Loucy (cell line): ENCODE results near the gene JARID2.

Source experiments
- H2AFZ ChIP-seq: fragments of 200-600 bp; sonication (generic); 2 replicates; pipeline ENCODE4 v1.6.0; 2016; ENCODE audit warnings: antibody characterized with exemption, mild to moderate bottlenecking, low read length, moderate library complexity
- H3F3A ChIP-seq: fragments of 200-600 bp; 2 replicates; pipeline ENCODE4 v1.6.0; 2016; ENCODE audit warnings: antibody characterized with exemption, low read depth, mild to moderate bottlenecking
- H3K27me3 ChIP-seq: fragments of 200-600 bp; sonication (generic); 2 replicates; pipeline ENCODE4 v1.6.1; 2014; ENCODE audit warnings: low read length, mild to moderate bottlenecking; ENCODE audit not compliant: insufficient read depth, poor library complexity, severe bottlenecking
- H3K36me3 ChIP-seq: fragments of 200-600 bp; sonication (generic); 2 replicates; pipeline ENCODE4 v1.6.1; 2016; ENCODE audit warnings: low read length; ENCODE audit not compliant: insufficient read depth
- H3K4me1 ChIP-seq: fragments of 200-600 bp; sonication (generic); 2 replicates; pipeline ENCODE4 v1.5.1; 2014; ENCODE audit warnings: low read length, mild to moderate bottlenecking; ENCODE audit not compliant: insufficient read depth, poor library complexity, severe bottlenecking
- H3K4me2 ChIP-seq: fragments of 200-600 bp; sonication (generic); 2 replicates; pipeline ENCODE4 v1.6.0; 2014; ENCODE audit warnings: antibody characterized with exemption, low read length, low read depth, mild to moderate bottlenecking; ENCODE audit not compliant: poor library complexity, severe bottlenecking
- H3K4me3 ChIP-seq: fragments of 200-600 bp; sonication (generic); 2 replicates; pipeline ENCODE4 v1.5.1; 2014; ENCODE audit warnings: low read length, mild to moderate bottlenecking, mixed read lengths; ENCODE audit not compliant: poor library complexity, severe bottlenecking
- H3K79me2 ChIP-seq: fragments of 200-600 bp; sonication (generic); 2 replicates; pipeline ENCODE4 v1.6.1; 2014; ENCODE audit warnings: low read length; ENCODE audit not compliant: insufficient read depth
- H3K9ac ChIP-seq: fragments of 200-600 bp; sonication (generic); 2 replicates; pipeline ENCODE4 v1.6.0; 2014; ENCODE audit warnings: mild to moderate bottlenecking, low read depth, low read length, moderate library complexity; ENCODE audit not compliant: poor library complexity, severe bottlenecking
- H3K9me2 ChIP-seq: fragments of 200-600 bp; sonication (generic); replicated peaks from 2 replicates; pipeline ENCODE4 v1.6.1; 2016; ENCODE audit warnings: low read depth, low read length, mixed read lengths
- H3K9me3 ChIP-seq: fragments of 200-600 bp; sonication (generic); 2 replicates; pipeline ENCODE4 v1.6.1; 2014; ENCODE audit warnings: mild to moderate bottlenecking, antibody characterized with exemption, low read length, low read depth; ENCODE audit not compliant: insufficient read depth
- H4K20me1 ChIP-seq: fragments of 200-600 bp; sonication (generic); 2 replicates; pipeline ENCODE4 v1.6.0; 2014; ENCODE audit warnings: antibody characterized with exemption, low read length, mild to moderate bottlenecking; ENCODE audit not compliant: insufficient read depth, poor library complexity, severe bottlenecking
- EZH2phosphoT487 ChIP-seq: fragments of 200-600 bp; IDR thresholded peaks from 2 replicates; pipeline ENCODE4 v1.6.1; 2018; ENCODE audit warnings: antibody characterized with exemption, mild to moderate bottlenecking, moderate library complexity, borderline replicate concordance
- TF ChIP-seq, protein P1 (sequence below): fragments of 200-600 bp; sonication (generic); conservative IDR thresholded peaks from 2 replicates; pipeline ENCODE4 v1.5.1; 2014; ENCODE audit warnings: mild to moderate bottlenecking, antibody characterized with exemption, low read length

Gene JARID2

DNA sequence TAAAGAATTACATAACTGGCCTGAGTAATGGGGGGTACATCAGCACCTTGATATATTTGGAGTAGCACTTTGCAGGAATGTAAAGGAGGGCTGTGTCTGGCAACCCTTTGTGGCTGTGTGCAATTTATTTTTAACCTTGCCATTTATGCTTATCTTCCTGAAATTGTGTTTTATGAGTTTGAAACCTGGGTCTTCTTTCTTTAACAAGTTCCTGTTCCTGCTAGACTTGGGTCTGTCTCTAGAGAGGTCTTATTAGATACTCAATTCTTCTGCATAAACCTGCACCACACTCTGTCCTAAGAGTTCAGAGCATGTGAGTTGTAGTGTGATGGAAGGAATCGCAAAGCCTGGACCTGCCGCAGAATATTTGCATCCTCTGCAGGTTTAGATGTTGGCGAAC lies 181.0 kb downstream of the JARID2 start:
- Histone ChIP-seq H2AFZ (no peak overlapping the region), H3K27me3 (no peaks in the 10 kb centered on the region), H3K36me3 (peaks cover 64% of the 10 kb centered on the region; the same call in 1 of the 2 replicates), H3K9me2 (no peaks in the 10 kb centered on the region), H3K9me3 (no peaks in the 10 kb centered on the region), H3K9ac (no peak overlapping the region), H3K4me3 (peak overlapping the region; percentile 31), H3F3A (peaks cover 17% of the 10 kb centered on the region; the same call in 1 of the 2 replicates), H3K79me2 (peaks cover 100% of the 10 kb centered on the region), H4K20me1 (peaks cover 100% of the 10 kb centered on the region), H3K4me2 (peak overlapping the region; percentile 69), H3K4me1 (peaks cover 92% of the 10 kb centered on the region)
- no peak for TF ChIP-seq EZH2phosphoT487
- TF ChIP-seq, protein P1, sequence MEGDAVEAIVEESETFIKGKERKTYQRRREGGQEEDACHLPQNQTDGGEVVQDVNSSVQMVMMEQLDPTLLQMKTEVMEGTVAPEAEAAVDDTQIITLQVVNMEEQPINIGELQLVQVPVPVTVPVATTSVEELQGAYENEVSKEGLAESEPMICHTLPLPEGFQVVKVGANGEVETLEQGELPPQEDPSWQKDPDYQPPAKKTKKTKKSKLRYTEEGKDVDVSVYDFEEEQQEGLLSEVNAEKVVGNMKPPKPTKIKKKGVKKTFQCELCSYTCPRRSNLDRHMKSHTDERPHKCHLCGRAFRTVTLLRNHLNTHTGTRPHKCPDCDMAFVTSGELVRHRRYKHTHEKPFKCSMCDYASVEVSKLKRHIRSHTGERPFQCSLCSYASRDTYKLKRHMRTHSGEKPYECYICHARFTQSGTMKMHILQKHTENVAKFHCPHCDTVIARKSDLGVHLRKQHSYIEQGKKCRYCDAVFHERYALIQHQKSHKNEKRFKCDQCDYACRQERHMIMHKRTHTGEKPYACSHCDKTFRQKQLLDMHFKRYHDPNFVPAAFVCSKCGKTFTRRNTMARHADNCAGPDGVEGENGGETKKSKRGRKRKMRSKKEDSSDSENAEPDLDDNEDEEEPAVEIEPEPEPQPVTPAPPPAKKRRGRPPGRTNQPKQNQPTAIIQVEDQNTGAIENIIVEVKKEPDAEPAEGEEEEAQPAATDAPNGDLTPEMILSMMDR = no peak

DNA sequence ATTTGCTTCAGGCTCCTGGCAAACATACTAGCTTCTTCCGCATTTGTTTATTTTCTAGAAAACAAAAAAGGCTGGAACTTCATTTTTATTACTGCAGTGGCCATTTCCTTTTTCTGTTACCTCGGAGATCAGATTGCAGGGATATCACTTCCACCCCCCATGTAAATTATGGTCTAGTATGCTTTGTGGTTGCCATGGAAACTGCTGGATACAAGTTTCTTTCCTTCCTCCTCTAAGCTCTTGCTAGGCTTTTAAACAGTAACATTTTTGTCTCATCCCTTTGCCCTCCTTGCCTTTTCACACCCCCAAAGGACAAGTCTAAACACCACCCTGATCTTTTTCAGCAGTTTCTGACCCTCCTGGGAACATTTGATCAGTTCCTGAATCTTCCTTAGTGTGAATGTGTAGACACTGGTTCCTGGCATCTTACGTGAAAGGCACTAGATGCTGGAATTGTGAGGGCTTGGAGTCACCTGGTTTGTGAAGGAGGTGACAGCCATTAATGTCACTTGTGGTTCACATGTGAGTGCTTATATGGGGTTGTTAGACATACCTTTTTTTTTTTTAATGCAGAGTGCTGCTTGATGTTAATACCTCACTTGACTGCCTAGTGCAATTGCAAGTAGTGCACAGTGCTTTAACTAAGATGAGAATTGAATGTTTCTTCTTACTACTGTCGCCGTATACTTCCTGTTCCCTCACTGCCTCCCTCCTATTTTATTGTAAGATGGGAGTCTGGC lies 181.6 kb downstream of the JARID2 start:
- Histone ChIP-seq H3K79me2 (peaks cover 100% of the 10 kb centered on the region), H3F3A (peaks cover 17% of the 10 kb centered on the region), H3K9me2 (no peaks in the 10 kb centered on the region)

DNA sequence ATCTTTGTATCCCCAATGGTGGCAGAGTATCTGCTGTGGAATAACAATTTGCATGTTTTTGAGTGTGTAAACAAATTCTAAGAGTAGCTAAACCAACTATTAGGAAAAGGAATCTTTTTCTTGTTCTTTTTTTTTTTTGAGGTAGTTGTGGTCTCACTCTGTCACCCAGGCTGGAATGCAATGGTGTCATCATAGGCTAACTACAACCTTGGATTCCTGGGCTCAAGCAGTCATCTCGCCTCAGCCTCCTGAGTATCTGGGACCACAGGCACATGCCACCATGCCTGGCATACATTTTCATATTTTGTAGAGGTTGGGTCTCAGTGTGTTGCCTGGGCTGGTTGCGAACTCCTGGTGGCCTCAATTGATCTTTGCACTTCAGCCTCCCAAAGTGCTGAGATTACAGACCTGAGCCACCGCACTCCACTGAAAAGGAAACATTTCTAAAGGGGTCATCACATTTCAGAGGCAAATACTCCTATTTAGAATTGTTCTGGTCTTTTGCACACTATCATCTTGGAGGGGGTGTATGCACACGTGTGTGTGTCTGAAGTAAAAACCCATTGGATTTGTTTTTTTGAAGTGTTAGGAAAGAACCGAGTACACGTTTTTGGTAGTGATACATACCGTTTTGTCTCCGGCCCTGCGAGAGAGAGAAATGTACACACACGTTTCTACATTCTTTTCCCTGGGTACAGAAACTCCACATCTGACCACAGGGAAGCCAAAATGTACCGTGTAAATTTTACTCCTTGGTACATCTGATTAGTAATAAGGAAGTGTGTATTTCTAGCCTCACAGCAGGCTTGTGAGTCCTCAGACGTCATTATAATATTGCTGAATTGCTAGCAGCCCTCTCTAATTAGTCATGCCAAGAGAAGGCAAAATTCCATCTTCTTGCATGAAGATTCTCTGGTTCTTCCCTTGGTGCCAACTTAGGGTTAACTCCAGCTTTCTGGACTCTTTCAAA lies 183.6 kb downstream of the JARID2 start:
- Histone ChIP-seq H3K27me3 (no peaks in the 10 kb centered on the region), H3K36me3 (peaks cover 53% of the 10 kb centered on the region; the same call in 1 of the 2 replicates), H4K20me1 (peaks cover 97% of the 10 kb centered on the region), H3K79me2 (peaks cover 99% of the 10 kb centered on the region), H3K9me3 (no peaks in the 10 kb centered on the region), H3K9ac (no peak overlapping the region), H3K4me3 (no peak overlapping the region), H2AFZ (no peak overlapping the region), H3K4me2 (no peak overlapping the region), H3K4me1 (peaks cover 96% of the 10 kb centered on the region), H3K9me2 (no peaks in the 10 kb centered on the region), H3F3A (peaks cover 21% of the 10 kb centered on the region)
- TF ChIP-seq, protein P1 = no peak
- no peak for TF ChIP-seq EZH2phosphoT487

More for the DNA sequence above, 181.6 kb downstream of the JARID2 start:
- no peak for TF ChIP-seq EZH2phosphoT487
- TF ChIP-seq, protein P1 = no peak
- H3K36me3 ChIP-seq = peaks cover 64% of the 10 kb centered on the region; the same call in 1 of the 2 replicates
- H3K9ac ChIP-seq = no peak overlapping the region
- peaks cover 92% of the 10 kb centered on the region for H3K4me1 ChIP-seq
- peak overlapping the region; percentile 31 for H3K4me3 ChIP-seq
- H4K20me1 ChIP-seq = peaks cover 100% of the 10 kb centered on the region
- peak overlapping the region; percentile 69 for H3K4me2 ChIP-seq
- H2AFZ ChIP-seq = no peak overlapping the region
- no peaks in the 10 kb centered on the region for H3K9me3 ChIP-seq
- no peaks in the 10 kb centered on the region for H3K27me3 ChIP-seq
